ACHN (cell line): Measurements from ENCODE around the gene MAN2A1.

Source experiments
- DNase-seq: peaks from one replicate; pipeline ENCODE4 v3.0.0-alpha.2; 2015
- in situ Hi-C: cut with HindIII; loops from 2 replicates; pipeline ENCODE4 v1.10.0; 2017; ENCODE audit warnings: low sequenced_read_pairs, low pct_ligation_motif_present, low pct_unique_long_range_greater_than_20kb

Gene MAN2A1

GRCh38 chr5:109689740-109690241 is at the start of gene MAN2A1:
Gene MAN2A1 (plus strand): TSS chr5:109689927. CDS start chr5:109690418, 491 bp downstream.
- peak; percentile 72 for DNase-seq
- in situ Hi-C loops = no loop called here

- DNase-seq = no peak
- in situ Hi-C loops = no loop called here
Measured at GRCh38 chr5:109640976-109641375, 48.8 kb upstream of the MAN2A1 start.

- DNase-seq = no peak
- in situ Hi-C loops = no loop called here
Measured at GRCh38 chr5:109643791-109644350, 45.9 kb upstream of the MAN2A1 start.

- DNase-seq = no peak
- in situ Hi-C loops = no loop called here
Measured at GRCh38 chr5:109644829-109645228, 44.9 kb upstream of the MAN2A1 start.

GRCh38 chr5:109645707-109646192 is 44.0 kb upstream of the MAN2A1 start:
- no peak for DNase-seq
- in situ Hi-C loops = no loop called here

- DNase-seq = no peak
- in situ Hi-C loops = no loop called here
Measured at GRCh38 chr5:109649318-109649717, 40.4 kb upstream of the MAN2A1 start.

- in situ Hi-C loops = no loop called here
- DNase-seq = no peak
Measured at GRCh38 chr5:109650493-109650892, 39.2 kb upstream of the MAN2A1 start.

- DNase-seq = no peak
- in situ Hi-C loops = no loop called here
Measured at GRCh38 chr5:109652096-109652495, 37.6 kb upstream of the MAN2A1 start.

- DNase-seq = no peak
- in situ Hi-C loops = no loop called here
Measured at GRCh38 chr5:109653042-109653441, 36.7 kb upstream of the MAN2A1 start.

- in situ Hi-C loops = no loop called here
- no peak for DNase-seq
Measured at GRCh38 chr5:109653561-109654239, 36.0 kb upstream of the MAN2A1 start.

- DNase-seq = no peak
- in situ Hi-C loops = no loop called here
Measured at GRCh38 chr5:109654455-109654854, 35.3 kb upstream of the MAN2A1 start.

- DNase-seq = no peak
- in situ Hi-C loops = no loop called here
Measured at GRCh38 chr5:109655841-109656240, 33.9 kb upstream of the MAN2A1 start.

GRCh38 chr5:109656829-109657228 is 32.9 kb upstream of the MAN2A1 start:
- DNase-seq = no peak

GRCh38 chr5:109659901-109660300 is 29.8 kb upstream of the MAN2A1 start:
- no peak for DNase-seq
- in situ Hi-C loops = no loop called here

More at GRCh38 chr5:109656829-109657228, 32.9 kb upstream of the MAN2A1 start:
- in situ Hi-C loops = no loop called here

GRCh38 chr5:109660301-109660700 is 29.4 kb upstream of the MAN2A1 start:
- in situ Hi-C loops = no loop called here
- no peak for DNase-seq

- in situ Hi-C loops = no loop called here
Measured at GRCh38 chr5:109668237-109668636, 21.5 kb upstream of the MAN2A1 start.

GRCh38 chr5:109668668-109669422 is 20.9 kb upstream of the MAN2A1 start:
- no peak for DNase-seq
- in situ Hi-C loops = no loop called here

More at GRCh38 chr5:109668237-109668636, 21.5 kb upstream of the MAN2A1 start:
- DNase-seq = no peak

GRCh38 chr5:109669991-109670706 is 19.6 kb upstream of the MAN2A1 start:
- DNase-seq = no peak
- in situ Hi-C loops = no loop called here

- DNase-seq = no peak
- in situ Hi-C loops = no loop called here
Measured at GRCh38 chr5:109671136-109671535, 18.6 kb upstream of the MAN2A1 start.
